K562 (cell line): ENCODE results near the gene REEP6. TPM values are rescaled to one million over a fixed set of nuclear protein-coding genes. Genes with fewer than 3 reads are reported as not detected.

Experiments used
- ATAC-seq: fragments of 200-7000 bp; cut with Tn5 transposase; 3 replicates; pipeline ENCODE4 v1.9.1; 2020; ENCODE audit warnings: moderate library complexity
- BruUV-seq: library from RNA; stranded (reverse); fragments of 400-500 nt; replicated peaks from 2 replicates; lab custom pipeline; 2021; lab: Mats Ljungman, UMichigan
- CTCF ChIA-PET: fragments of 300-600 bp; formaldehyde crosslinking; extraction: SDS; loops from one replicate; lab custom pipeline; 2021; ENCODE audit warnings: low intra/inter-chr PET ratio; lab: Yijun Ruan, JAX
- POLR2A ChIA-PET: fragments of 300-600, 350-650 bp; sonication (Branson Sonifier 250); formaldehyde crosslinking; extraction: SDS; loops from one replicate; lab custom pipeline; 2021; ENCODE audit warnings: antibody characterized with exemption, inconsistent platforms; lab: Yijun Ruan, JAX
- DNase-seq, 4 experiments: peaks; one replicate each; pipeline versions ENCODE4 v3.0.0 to v3.0.0-alpha.2; 2011 to 2018; ENCODE audit warnings: low spot score in 3 of 4, mixed read lengths in 3 of 4; ENCODE audit errors: extremely low read depth in 1 of 4
- FAIRE-seq: peaks from 2 replicates; lab custom pipeline; 2011; peaks lifted over from hg19 to GRCh38; lab: Jason Lieb, UNC
- H2AFZ ChIP-seq: 2 replicates; pipeline ENCODE4 v1.6.0; 2011; ENCODE audit warnings: low read depth, low read length, control low read depth, inconsistent platforms
- H3K27ac ChIP-seq: fragments of 200-600 bp; 3 replicates; pipeline ENCODE4 v1.8.0; 2011; ENCODE audit warnings: low read depth, mild to moderate bottlenecking, control low read depth, inconsistent platforms, low read length, moderate library complexity, mixed read lengths; ENCODE audit errors: extremely low read depth
- H3K27me3 ChIP-seq, 2 experiments: fragments of 300-600 bp in 1 of 2; 2 replicates in 1 of 2; 3 replicates in 1 of 2; pipeline versions ENCODE4 v1.6.0 to v1.8.0; 2011; ENCODE audit warnings: inconsistent platforms in 2 of 2, low read length in 2 of 2, mild to moderate bottlenecking in 1 of 2, mixed read lengths in 1 of 2, moderate library complexity in 1 of 2; ENCODE audit not compliant: control insufficient read depth in 2 of 2, insufficient read depth in 2 of 2
- H3K36me3 ChIP-seq: fragments of 300-600 bp; 3 replicates; pipeline ENCODE4 v1.8.0; 2011; ENCODE audit warnings: mild to moderate bottlenecking, low read length, inconsistent platforms; ENCODE audit not compliant: control insufficient read depth, insufficient read depth
- H3K4me1 ChIP-seq, 2 experiments: fragments of 200-600 bp in 1 of 2; replicated peaks in 1 of 2; 2 replicates in 1 of 2; 3 replicates in 1 of 2; pipeline versions ENCODE4 v1.5.1 to v1.8.0; 2011; ENCODE audit warnings: inconsistent platforms in 2 of 2, low read length in 2 of 2, mild to moderate bottlenecking in 1 of 2, mixed read lengths in 1 of 2, moderate library complexity in 1 of 2; ENCODE audit not compliant: control insufficient read depth in 2 of 2, insufficient read depth in 2 of 2
- H3K4me2 ChIP-seq: 2 replicates; pipeline ENCODE4 v1.6.1; 2011; ENCODE audit warnings: low read length, control low read depth, inconsistent platforms, mixed read lengths; ENCODE audit not compliant: insufficient read depth
- H3K4me3 ChIP-seq: fragments of 200-600 bp; sonication (generic), shearing (Covaris generic); 2 replicates; pipeline ENCODE4 v1.5.1; 2016; ENCODE audit warnings: control low read depth, inconsistent platforms
- H3K79me2 ChIP-seq: fragments of 200-600 bp; 3 replicates; pipeline ENCODE4 v1.8.0; 2011; ENCODE audit warnings: low read length, inconsistent platforms; ENCODE audit not compliant: control insufficient read depth, insufficient read depth
- H3K9ac ChIP-seq, 2 experiments: 2 replicates each; pipeline versions ENCODE4 v1.6.0 to v1.6.1; 2011; ENCODE audit warnings: low read depth in 2 of 2, low read length in 2 of 2, control low read depth in 1 of 2, inconsistent platforms in 1 of 2, mild to moderate bottlenecking in 1 of 2, mixed read lengths in 1 of 2; ENCODE audit not compliant: insufficient read depth in 1 of 2
- H3K9me1 ChIP-seq: one replicate; pipeline ENCODE4 v1.6.0; 2011; ENCODE audit warnings: inconsistent platforms, mild to moderate bottlenecking, low read length, moderate library complexity; ENCODE audit not compliant: control insufficient read depth, insufficient read depth
- H3K9me3 ChIP-seq: replicated peaks from 2 replicates; pipeline ENCODE4 v1.5.1; 2011; ENCODE audit warnings: low read depth, low read length, inconsistent platforms; ENCODE audit not compliant: control insufficient read depth, insufficient read depth
- H4K20me1 ChIP-seq: replicated peaks from 2 replicates; pipeline ENCODE4 v1.6.1; 2011; ENCODE audit warnings: low read length, inconsistent platforms, mixed read lengths; ENCODE audit not compliant: control insufficient read depth, insufficient read depth
- CTBP1 ChIP-seq: fragments of 450-650 bp; IDR thresholded peaks from 2 replicates; pipeline ENCODE4 v1.6.1; 2016; ENCODE audit warnings: borderline replicate concordance
- ESRRA ChIP-seq: fragments of 450-650 bp; IDR thresholded peaks from 2 replicates; pipeline ENCODE4 v1.6.1; 2014; ENCODE audit warnings: low read depth, mild to moderate bottlenecking, moderate library complexity, borderline replicate concordance
- GTF2E2 ChIP-seq: fragments of 200-800 bp; sonication (Bioruptor generic); IDR thresholded peaks from 2 replicates; pipeline ENCODE4 v1.6.1; 2016; ENCODE audit warnings: missing genetic modification characterization, missing compliant biosample characterization
- KAT7 ChIP-seq: sonication (generic); formaldehyde crosslinking; IDR thresholded peaks from 2 replicates; pipeline ENCODE4 v1.8.0; 2022; ENCODE audit warnings: missing genetic modification reagents, mild to moderate bottlenecking, borderline replicate concordance
- KDM2B ChIP-seq: fragments of 250-450 bp; sonication (Bioruptor Pico); IDR thresholded peaks from 2 replicates; pipeline ENCODE4 v1.8.0; 2021; ENCODE audit warnings: mild to moderate bottlenecking, moderate library complexity
- MLX ChIP-seq, 2 experiments: fragments of 450-650 bp in 1 of 2; sonication (generic) in 1 of 2; formaldehyde crosslinking; conservative IDR thresholded peaks; 2 replicates each; pipeline versions ENCODE4 v1.4.0 to v1.8.1; 2020 to 2022; ENCODE audit warnings: mild to moderate bottlenecking in 1 of 2, missing genetic modification reagents in 1 of 2
- NFIX ChIP-seq: fragments of 250-450 bp; sonication (Bioruptor Pico); IDR thresholded peaks from 2 replicates; pipeline ENCODE4 v1.4.0; 2020; ENCODE audit warnings: low read depth, mild to moderate bottlenecking, moderate library complexity
- PCBP1 ChIP-seq: fragments of 200-400 bp; formaldehyde crosslinking; IDR thresholded peaks from 2 replicates; pipeline ENCODE4 v1.6.1; 2018; ENCODE audit warnings: mild to moderate bottlenecking, low read depth, low read length; ENCODE audit not compliant: poor library complexity, severe bottlenecking
- POLR2AphosphoS2 ChIP-seq: IDR thresholded peaks from 2 replicates; pipeline ENCODE4 v1.6.1; 2012; ENCODE audit warnings: low read length, improper control_type of control experiment
- PTBP1 ChIP-seq: fragments of 200-400 bp; formaldehyde crosslinking; IDR thresholded peaks from 2 replicates; pipeline ENCODE4 v1.6.1; 2017; ENCODE audit warnings: low read depth, low read length
- RAD51 ChIP-seq: fragments of 450-650 bp; IDR thresholded peaks from 2 replicates; pipeline ENCODE4 v1.7.1; 2016; ENCODE audit warnings: low read depth, mild to moderate bottlenecking, borderline replicate concordance
- RBM15 ChIP-seq: fragments of 200-400 bp; formaldehyde crosslinking; IDR thresholded peaks from 2 replicates; pipeline ENCODE4 v1.6.1; 2018; ENCODE audit warnings: mild to moderate bottlenecking, low read length, moderate library complexity; ENCODE audit not compliant: insufficient read depth
- RUNX1 ChIP-seq: sonication (generic); IDR thresholded peaks from 2 replicates; pipeline ENCODE4 v1.6.1; 2016; ENCODE audit warnings: antibody characterized with exemption, low read depth
- SMAD1 ChIP-seq: fragments of 150-350 bp; IDR thresholded peaks from 2 replicates; pipeline ENCODE4 v1.6.1; 2014; ENCODE audit warnings: low read length, low read depth; ENCODE audit not compliant: partially characterized antibody
- SMC3 ChIP-seq: conservative IDR thresholded peaks from 2 replicates; pipeline ENCODE4 v1.6.1; 2011; ENCODE audit warnings: low read depth, low read length, improper control_type of control experiment; ENCODE audit not compliant: insufficient read depth
- STAG1 ChIP-seq: sonication (generic); formaldehyde crosslinking; IDR thresholded peaks from 2 replicates; pipeline ENCODE4 v1.5.0; 2020; ENCODE audit warnings: missing genetic modification reagents, borderline replicate concordance
- XRCC5 ChIP-seq: fragments of 200-400 bp; formaldehyde crosslinking; IDR thresholded peaks from 2 replicates; pipeline ENCODE4 v1.6.1; 2017; ENCODE audit warnings: low read depth, mild to moderate bottlenecking, low read length
- ZFP30 ChIP-seq: fragments of 250-450 bp; sonication (Bioruptor Pico); IDR thresholded peaks from 2 replicates; pipeline ENCODE4 v1.8.0; 2022; ENCODE audit warnings: moderate library complexity, mild to moderate bottlenecking, inconsistent platforms, borderline replicate concordance
- ZFPM2 ChIP-seq: fragments of 250-450 bp; sonication (Bioruptor Pico); IDR thresholded peaks from 2 replicates; pipeline ENCODE4 v1.5.1; 2022; ENCODE audit warnings: mild to moderate bottlenecking
- ZKSCAN3 ChIP-seq: fragments of 250-450 bp; sonication (Bioruptor Pico); IDR thresholded peaks from 2 replicates; pipeline ENCODE4 v1.4.0; 2020
- ZNF143 ChIP-seq: sonication (generic); formaldehyde crosslinking; IDR thresholded peaks from 2 replicates; pipeline ENCODE4 v1.9.0; 2022; ENCODE audit warnings: mild to moderate bottlenecking, missing genetic modification reagents
- ZNF347 ChIP-seq: fragments of 450-650 bp; formaldehyde crosslinking; IDR thresholded peaks from 2 replicates; pipeline ENCODE4 v1.4.0; 2020; ENCODE audit warnings: low read depth, mild to moderate bottlenecking, moderate library complexity
- ZNF79 ChIP-seq: fragments of 250-450 bp; sonication (Bioruptor Pico); IDR thresholded peaks from 2 replicates; pipeline ENCODE4 v1.4.0; 2020; ENCODE audit warnings: low read depth, mild to moderate bottlenecking, moderate library complexity
- WGBS: fragments of 100-300 bp; shearing (Covaris generic); methylation state at CpG from one replicate; pipeline ENCODE4 v1.1.6; 2016; ENCODE audit warnings: low coverage, mixed read lengths; ENCODE audit not compliant: insufficient coverage; ENCODE audit errors: missing lambda C conversion rate; 5-methylcytosine and 5-hydroxymethylcytosine counted together
- in situ Hi-C: fragments of 300-500 bp; cut with MboI; formaldehyde crosslinking; loops from 4 replicates; pipeline ENCODE4 v1.15.0; 2018; ENCODE audit warnings: inconsistent platforms, mixed read lengths
- intact Hi-C: fragments of 100-400 bp; cut with micrococcal nuclease; formaldehyde crosslinking; loops from 2 replicates; pipeline ENCODE4 v1.14.2; 2022
- polyA plus RNA-seq, 8 experiments: library from polyadenylated mRNA; depleted of rRNA in 4 of 8; stranded (reverse) in 5 of 8; unstranded in 3 of 8; fragments of >200 nt; fragmentation: Nextera tagmentation in 2 of 8; fragmentation: Illumina TruSeq in 1 of 8; extraction: Ambion mirVana in 2 of 8; extraction: Trizol in 1 of 8; gene quantifications; 2 replicates each; pipeline versions ENCODE4 v1.2.1 to v1.2.3, GENCODE V29; 2011 to 2014; ENCODE audit warnings: inconsistent platforms in 1 of 8, missing spikeins in 1 of 8
- total RNA-seq, 7 experiments: library from RNA; depleted of rRNA in 6 of 7; stranded (reverse); fragments of >200 nt in 6 of 7; fragmentation: Illumina TruSeq in 2 of 7; extraction: Trizol in 2 of 7; gene quantifications; 2 replicates each; pipeline versions ENCODE4 v1.2.1 to v1.2.3, GENCODE V29; 2011 to 2021; ENCODE audit warnings: low replicate concordance in 1 of 7

The REEP6 gene
- total and polyA plus RNA-seq, 9 of the 15 experiments (the other 6 are each of a cell fraction or from before 2014, with no cell fraction given): 1.2 to 64.2 (median 12.7) TPM

DNA sequence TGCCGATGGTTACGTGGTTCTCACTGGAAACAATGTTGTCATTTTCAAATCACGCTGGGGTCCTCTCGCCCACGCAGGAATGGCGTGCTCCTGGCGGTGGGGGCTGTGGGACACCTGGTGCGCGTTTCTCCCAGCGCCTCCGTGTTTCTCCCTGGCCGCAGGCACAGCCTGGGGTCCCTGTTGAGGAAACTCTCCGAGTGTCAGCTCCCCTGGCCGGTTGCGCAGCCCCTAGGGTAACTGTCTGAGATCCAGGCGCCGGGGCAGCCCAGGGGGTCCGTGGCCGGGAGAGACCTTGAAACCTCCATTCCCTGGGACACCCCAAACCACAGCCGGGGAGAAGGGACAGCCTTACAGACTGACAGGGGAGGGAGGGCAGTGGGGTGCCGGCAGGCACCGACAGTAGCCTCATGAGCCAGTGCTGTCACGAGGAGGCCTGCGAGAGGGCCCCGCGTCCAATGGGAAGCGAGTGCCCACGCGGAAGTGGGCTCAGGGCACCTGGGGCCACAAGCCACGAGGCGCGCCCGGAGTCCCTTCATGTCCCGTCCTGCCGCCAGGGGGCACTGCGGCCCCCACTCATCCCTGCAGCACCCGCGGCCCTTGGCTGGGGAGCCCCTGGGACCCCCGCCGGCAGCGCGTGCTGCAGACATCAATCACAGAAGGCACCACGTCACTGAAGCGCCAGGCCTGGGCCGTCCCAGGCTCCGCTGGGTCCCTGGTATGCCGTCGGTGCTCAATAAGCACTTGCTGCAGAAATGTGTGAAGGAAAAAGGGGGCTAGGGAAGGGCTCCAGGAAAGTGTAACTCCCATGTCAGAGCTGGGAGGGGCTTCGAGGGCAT is 12.3 kb downstream of the REEP6 start:
- Histone ChIP-seq H3K36me3 (peaks cover 10% of the 10 kb centered on the region; the same call in 2 of the 3 replicates), H3K27me3 (no peaks in the 10 kb centered on the region), H3K79me2 (no peaks in the 10 kb centered on the region), H3K9me3 (no peaks in the 10 kb centered on the region), H3K4me2 (peak overlapping the region; percentile 77), H2AFZ (peak overlapping the region; percentile 95), H3K9ac (peak overlapping the region; percentile 73 to 93), H3K9me1 (no peaks in the 10 kb centered on the region), H3K4me1 (peaks cover 9 to 65% of the 10 kb centered on the region in 2 experiments), H3K27ac (peak overlapping the region; percentile 68), H3K4me3 (peak overlapping the region; percentile 23), H4K20me1 (no peaks in the 10 kb centered on the region)
- ChIA-PET POLR2A (no interaction called here), CTCF (no interaction called here)
- TSS peak; percentile 55 for BruUV-seq
- 8% methylated on average over 46 of the region's 49 CpGs for WGBS
- FAIRE-seq (no peak), ATAC-seq (peak; percentile 66), DNase-seq (peak; percentile 76 to 87 (median 84))
- intact Hi-C loops (no loop called here), in situ Hi-C loops (no loop called here)
- no peak for TF ChIP-seq ZKSCAN3 (CRISPR knock-in tag)
- TF ChIP-seq STAG1 (CRISPR knock-in tag): no peak; the same call in 1 of the 2 replicates
- no peak for TF ChIP-seq POLR2AphosphoS2
- TF ChIP-seq NFIX (CRISPR knock-in tag): no peak
- peak; percentile 80 for TF ChIP-seq ESRRA
- peak; percentile 75; the same call in 1 of the 2 replicates for TF ChIP-seq KAT7 (CRISPR knock-in tag)
- no peak for TF ChIP-seq RBM15
- TF ChIP-seq ZNF79: no peak
- TF ChIP-seq CTBP1: peak; percentile 60; the same call in 1 of the 2 replicates
- TF ChIP-seq RUNX1: 0 out of 2 replicates have a peak, but pooled peaks have one; percentile 15
- peak; percentile 48; the same call in 1 of the 2 replicates for TF ChIP-seq RAD51
- TF ChIP-seq ZFP30 (CRISPR knock-in tag): no peak
- no peak for TF ChIP-seq ZNF347 (CRISPR knock-in tag)
- TF ChIP-seq MLX (CRISPR knock-in tag; conservative IDR thresholded peaks at IDR 0.05): no peak
- TF ChIP-seq PCBP1: no peak
- TF ChIP-seq ZNF143: no peak
- no peak for TF ChIP-seq KDM2B (CRISPR knock-in tag)
- 0 out of 2 replicates have a peak, but pooled peaks have one; percentile 29 for TF ChIP-seq GTF2E2
- 0 out of 2 replicates have a peak, but pooled peaks have one; percentile 31 for TF ChIP-seq SMC3
- no peak for TF ChIP-seq SMAD1
- no peak for TF ChIP-seq ZFPM2
- TF ChIP-seq PTBP1: no peak
- TF ChIP-seq XRCC5: 0 out of 2 replicates have a peak, but pooled peaks have one; percentile 80
